ENCODE measurements around the gene F2RL3.

F2RL3 gene

DNA sequence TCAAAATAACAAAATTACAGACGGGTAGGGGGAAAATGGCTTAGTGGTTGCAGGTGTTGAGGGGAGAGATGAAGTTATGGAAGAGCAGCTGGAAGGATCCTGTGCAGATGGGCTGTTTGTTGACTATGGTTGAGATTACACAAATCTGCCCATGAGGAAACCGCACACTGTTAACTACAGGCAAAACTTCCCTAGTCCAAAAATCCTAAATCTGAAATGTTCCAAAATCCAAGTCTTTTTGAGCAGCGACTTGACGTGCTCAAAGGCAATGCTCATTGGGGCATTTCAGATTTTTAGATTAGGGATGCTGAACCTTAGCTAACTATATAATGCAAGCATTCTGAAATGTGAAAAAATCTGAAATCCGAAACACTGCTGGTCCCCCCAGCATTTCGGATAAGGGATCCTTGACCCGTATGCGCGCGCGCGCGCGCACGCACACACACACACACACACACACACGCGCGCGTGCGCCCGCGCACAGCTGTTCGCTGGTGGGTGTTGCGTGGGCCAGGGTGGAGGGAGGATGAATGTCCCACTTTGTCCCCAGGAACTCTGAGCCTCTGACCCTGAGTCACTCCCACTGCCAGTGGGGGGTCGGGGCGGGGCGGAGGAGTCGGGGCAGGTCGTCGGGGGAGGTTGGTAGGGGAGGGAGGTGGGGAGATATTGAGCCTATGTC is 6.8 kb downstream of the F2RL3 start:
- no peak for DNase-seq (ENCODE audit: low read depth)

DNA sequence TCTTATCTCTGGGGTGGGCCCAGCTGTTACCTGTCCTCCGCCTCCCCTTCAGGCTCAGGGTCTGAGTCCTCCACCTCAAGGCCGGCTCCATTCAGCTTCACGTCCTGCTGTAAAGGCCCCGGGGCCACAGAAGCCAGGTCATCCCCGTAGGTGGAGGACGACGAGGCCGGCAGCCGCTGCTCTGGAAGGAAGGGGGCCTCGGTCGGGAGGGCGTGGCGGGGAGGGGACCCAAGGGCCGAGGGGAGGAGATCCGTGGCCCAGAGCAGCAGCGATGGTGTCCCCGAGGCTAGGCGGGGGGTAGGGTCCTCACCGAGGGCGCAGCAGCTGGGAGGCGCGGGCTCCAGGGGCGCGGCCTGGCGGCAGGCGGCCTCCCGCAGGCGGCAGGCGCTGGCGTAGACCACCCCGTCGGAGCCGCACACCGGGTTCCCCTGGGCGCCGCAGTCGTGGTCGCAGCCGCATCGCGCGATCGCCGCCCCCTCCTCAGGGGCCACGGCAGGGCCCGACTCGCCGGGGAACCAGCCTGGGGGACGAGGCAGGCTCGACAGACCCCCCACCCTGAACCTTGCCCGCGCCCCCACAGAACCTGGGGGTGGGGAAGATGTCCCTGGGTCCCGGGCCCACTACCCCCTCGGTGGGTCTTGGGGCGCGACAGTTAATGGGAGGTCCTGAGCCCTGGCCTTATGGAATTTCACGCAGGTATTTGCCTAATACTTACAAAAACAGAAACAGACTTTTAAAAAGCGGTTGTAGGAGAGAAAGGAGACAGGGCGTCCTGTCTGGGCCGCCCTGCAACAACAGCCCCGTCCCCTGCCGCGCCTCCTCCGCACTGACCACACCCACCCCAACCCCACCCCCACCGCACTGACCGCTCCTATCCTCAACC is 7.6 kb downstream of the F2RL3 start:
- DNase-seq (ENCODE audit: low read depth), result no peak

DNA sequence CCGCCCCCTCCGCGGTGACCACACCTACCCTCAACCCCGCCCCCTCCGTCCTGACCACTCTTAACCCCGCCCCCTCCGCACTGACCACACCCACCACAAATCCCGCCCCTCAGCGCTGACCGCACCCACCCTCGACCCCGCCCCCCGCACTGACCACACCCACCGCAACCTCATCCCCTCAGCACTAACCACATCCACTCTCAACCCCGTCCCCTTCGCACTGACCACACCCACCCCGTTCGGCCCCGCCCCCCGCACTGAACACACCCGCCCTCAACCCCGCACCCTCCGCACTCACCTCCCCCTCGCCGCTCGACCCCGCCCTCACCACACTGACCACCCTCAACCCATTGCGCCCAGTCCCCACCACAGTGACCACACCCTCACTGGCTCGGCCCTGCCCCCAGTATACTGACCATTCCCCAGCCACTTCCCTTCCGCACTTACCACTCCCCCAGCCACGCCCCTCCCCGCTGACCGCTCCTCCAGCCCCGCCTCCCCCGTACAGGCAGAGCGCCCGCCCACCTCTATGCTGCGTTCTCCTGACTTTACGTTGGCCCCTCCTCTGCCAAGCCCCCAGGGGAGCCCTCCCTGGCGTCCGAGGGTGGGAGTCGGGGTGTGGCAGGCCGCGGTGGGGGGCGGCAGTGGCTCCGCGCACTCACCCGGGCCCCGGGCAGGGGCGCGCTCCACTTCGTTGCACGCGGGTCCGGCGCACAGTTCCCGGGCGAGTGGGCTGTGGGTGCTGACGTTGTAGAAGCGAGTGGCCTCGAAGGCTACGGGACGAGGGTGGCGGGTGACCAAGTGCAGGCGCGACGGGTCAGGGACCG is 8.4 kb downstream of the F2RL3 start:
- peak; percentile 49 for DNase-seq (ENCODE audit: low read depth)

DNA sequence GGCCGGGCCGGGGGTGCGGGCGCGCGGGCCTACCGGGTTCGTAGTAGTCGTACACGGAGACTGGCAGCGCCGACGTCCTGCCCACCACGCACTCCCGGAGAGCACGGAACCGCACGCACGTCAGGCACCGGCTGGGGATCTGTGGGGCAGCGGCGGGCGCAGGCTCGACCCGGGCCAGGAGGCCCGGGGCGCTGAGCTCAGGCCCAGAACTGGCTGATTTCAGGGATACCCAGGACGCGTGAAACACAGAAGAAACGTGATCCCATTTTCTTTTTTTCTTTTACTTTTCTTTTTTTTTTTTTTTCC is 9.0 kb downstream of the F2RL3 start:
- DNase-seq (ENCODE audit: low read depth), result no peak

DNA sequence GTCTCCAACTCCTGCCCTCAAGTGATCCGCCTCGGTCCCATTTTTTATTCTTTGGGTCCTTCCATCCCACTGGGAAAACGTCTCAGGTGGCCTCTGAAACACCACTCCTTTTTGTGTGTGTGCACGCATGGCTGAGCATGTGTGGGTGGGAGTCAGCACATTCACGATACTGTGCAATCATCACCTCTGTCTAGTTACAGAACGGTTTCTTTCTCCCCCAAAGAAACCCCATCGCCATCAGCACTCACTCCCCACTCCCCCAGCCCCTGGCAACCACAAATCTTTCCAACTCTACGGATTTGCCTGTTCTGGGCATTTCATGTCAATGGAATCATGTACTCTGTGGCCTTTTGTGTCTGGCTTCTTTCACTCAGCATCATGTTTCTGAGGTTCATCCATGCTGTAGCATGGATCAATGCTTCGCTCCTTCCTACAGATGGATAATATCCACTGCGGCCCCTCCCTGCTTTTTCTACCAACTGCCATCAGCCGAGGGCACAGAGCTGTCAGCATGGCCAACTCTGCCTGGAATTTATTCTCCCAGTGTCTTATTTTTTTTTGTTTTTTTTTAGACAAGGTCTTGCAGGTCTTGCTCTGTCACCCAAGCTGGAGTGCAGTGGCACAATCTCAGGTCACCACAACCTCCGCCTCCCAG is 9.7 kb downstream of the F2RL3 start:
- DNase-seq (ENCODE audit: low read depth), result no peak

DNA sequence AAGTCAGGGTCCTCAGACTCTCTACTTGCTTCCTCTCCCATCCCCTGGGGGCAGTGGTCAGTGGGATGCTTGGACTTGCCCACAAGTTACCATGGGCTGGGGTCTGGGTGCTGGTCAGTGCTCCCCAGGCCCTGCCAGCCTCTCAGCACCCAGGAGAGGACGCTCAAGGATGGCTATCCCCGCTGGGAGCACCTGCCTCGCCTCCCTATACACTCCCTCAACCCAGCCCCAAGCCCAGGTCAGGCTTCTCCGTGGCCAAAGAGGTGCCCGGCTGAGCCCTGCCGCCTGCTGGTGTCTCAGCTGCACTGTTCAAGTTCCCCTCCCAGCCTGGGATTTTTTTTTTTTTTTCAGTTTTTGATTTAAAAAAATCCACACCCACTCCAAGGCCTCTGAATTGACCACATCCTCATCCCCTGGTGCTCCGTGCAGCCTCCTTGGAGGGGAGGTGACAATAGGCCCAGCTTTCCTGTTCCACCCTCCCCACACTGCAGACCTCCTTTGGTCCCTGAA is 10.8 kb downstream of the F2RL3 start:
- DNase-seq (ENCODE audit: low read depth), result no peak

DNA sequence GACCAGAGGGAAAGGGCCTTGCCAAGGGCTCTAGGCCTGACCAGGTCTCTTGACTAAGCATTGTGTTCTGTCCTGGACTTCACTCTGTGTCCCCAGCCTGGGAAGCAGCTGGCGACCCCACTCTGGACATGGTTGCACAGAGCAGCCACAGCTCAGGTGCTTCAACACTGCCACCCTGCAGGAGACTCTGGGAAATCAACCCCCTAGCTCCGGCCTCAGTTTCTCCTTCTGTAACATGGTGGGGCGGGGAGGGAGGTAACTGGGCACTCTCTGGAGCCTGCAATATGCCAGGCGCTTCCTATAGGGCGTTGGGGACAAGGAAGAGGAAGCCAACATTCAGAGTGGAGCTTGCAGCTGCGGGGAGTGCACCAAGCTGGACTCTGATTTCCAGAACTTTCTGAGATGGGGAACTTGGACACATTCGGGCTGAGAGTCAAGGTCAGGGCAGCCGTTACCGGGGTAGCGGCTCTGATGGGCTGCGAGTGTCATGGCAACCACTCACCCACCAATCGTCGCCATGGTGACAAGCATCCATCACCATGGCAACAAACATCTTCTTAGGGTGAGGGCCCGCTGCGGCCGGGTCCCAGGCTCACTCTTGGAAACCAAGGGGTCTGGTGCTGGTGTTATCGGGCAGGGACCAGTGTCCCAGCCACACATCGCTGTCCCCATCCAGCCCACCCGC is 12.8 kb downstream of the F2RL3 start:
- no peak for DNase-seq (ENCODE audit: low read depth)

DNA sequence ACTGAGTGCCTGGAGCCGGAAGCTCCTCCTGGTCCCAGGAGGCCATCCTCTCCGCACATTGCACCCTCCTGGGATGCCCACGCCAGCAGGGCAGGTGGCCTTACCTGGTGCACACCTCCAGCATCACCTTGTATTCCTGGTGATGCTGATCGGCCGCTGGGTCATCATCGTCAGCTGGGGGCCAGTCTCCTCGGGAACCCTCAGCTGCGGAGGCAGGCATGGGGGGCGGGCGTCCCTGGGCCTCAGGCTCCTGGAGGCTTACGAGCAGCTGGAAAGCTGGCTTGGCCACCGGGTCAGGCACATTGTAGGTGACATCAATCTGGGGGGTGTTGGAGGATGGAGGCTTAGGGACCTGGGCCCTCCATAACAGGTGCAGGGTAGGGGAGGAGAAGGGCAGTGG is 13.7 kb downstream of the F2RL3 start:
- no peak for DNase-seq (ENCODE audit: low read depth)

DNA sequence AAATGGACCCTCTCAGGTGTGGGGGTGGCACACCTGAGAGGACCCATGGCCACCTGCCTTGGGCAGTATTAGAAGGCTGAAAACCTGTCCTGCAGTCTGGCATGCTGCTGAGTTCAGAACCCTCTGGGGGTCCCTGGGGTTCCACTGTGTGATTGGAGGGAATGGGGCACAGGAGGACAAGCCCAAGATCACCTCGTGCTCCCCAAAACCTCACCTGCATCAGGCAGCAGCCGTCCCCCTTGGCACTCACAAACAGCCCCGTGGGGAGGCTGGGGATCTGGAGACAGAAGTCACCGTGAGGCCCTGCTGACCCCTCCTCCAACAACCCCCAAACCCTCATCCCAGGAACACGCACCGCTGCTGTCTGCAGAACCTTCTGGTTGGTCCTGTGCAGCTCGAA is 14.5 kb downstream of the F2RL3 start:
- DNase-seq (ENCODE audit: low read depth), result no peak

DNA sequence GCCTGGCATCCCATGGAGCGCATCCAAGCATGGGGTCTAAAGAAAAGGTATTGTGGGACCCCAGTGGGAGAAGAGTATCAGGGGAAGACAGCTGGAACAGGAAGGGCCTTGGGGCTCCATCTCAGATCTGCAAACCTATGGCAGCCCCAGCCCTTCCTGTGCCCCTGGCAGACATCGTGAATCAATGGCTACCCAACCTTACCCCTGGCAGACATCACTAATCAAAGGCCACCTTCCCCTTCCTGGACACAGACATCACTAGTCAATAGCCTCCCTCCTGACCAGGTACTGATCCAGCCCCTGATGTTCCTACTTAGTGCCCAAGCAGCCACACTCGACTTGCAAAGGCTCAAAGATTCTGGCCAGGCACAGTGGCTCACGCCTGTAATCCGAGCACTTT is 15.8 kb downstream of the F2RL3 start:
- DNase-seq (ENCODE audit: low read depth), result no peak

DNA sequence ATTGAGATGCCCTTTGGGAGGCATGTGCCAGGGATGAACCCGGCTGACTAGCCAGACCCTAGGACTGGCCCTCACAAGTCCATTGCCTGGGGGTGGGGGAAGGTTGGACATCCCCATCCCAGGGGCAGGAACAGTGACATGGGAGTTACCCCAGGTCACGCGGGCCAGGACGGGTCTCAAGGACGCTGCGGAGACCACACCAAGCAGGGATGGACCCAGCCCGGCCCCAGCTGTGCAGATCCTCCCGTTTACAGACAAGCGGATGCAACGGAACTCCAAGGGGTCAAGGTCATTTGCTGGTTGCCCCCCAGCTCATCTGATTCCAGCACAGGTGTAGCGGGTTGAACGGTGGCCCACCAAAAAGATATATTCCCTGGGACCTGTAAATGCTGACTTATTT is 20.0 kb downstream of the F2RL3 start:
- no peak for DNase-seq (ENCODE audit: low read depth)

DNA sequence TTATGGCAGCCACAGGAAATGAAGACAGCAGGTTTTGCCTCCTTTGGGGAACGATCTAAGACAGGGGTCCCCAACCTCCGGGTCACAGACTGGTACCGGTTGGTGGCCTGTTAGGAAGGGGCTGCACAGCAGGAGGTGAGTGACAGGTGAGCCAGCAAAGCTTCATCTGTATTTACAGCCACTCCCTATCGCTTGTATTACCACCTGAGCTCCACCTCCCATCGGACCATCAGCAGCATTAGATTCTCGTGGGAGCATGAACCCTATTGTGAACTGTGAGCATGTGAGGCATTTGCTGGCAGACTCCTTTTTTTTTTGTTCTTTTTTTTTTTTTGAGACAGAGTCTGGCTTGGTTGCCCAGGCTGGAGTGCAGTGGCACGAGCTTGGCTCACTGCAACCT is 22.2 kb downstream of the F2RL3 start:
- no peak for DNase-seq (ENCODE audit: low read depth)

DNA sequence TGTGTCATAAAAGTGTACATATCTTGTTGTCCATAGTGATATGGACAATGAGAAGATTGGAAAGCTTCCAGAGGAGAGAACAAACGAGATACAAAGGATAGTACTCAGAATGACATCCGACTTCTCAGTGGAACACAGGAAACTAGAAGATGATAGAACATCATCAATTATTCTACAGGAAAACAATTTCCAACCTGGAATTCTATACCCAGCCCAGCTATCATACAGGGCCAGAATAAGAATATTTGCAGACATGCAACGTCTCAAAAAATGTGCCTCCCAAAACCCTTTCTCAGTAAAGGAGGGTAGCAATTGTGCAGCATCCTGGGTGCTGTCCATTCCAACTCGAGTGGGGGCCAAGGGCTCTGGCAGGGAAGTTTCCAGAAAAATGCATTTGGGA is 24.0 kb downstream of the F2RL3 start:
- no peak for DNase-seq (ENCODE audit: low read depth)

DNA sequence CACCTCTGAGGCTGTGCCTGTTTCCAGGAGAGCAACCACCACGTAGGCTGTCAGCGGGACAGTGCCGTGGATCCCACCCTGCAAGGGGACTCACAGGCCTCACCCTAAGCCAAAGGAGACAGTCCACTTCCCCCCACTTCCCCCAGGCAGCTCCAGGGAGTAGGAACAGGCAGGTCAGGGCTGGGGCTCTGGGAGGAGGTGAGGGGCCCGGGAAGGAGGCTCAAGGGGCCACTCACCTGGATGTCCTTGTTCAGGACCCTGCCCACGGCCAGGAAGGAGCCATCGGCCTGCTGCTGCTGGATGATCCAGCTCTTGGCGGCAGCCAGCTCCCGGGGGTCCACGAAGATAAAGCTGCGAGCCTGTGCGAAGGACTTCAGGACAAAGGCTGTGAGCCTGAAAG is 25.6 kb downstream of the F2RL3 start:
- no peak for DNase-seq (ENCODE audit: low read depth)

DNA sequence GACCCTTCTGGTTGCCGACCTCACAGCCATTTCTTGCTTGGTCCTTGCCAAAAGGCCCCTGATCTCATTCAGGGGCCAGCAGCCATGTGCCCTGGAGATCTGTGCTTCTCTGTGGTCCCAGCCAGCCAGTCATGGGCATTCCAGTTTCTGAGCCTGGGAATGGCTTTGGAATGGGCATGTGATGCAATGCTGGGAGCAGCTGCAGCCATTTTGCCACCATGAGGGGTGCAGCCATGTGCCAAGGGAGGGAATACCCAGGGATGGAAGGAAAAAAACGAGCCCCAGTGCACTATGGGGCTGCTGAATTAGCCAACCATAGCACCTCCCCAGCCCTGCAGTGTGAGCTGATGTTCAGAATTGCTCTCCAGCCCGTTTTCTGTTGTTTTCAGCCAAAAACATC is 26.3 kb downstream of the F2RL3 start:
- no peak for DNase-seq (ENCODE audit: low read depth)

DNA sequence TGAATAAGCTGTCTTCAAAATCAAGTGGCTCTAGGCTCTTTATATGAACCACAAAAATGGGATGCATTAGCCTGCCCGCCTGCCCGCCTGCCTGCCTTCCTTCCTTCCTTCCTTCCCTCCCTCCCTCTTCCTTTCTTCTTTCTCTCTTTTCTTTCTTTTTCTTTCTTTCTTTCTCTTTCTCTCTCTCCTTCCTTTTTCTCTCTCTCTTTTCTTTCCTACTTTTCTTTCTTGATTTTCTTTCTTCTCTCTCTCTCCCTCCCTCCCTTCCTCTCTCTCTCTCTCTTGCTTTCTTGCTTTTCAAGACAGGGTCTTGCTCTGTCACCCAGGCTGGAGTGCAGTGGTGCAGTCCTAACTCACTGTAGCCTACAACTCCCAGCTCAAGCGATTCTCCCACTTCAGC is 26.9 kb downstream of the F2RL3 start:
- no peak for DNase-seq (ENCODE audit: low read depth)

DNA sequence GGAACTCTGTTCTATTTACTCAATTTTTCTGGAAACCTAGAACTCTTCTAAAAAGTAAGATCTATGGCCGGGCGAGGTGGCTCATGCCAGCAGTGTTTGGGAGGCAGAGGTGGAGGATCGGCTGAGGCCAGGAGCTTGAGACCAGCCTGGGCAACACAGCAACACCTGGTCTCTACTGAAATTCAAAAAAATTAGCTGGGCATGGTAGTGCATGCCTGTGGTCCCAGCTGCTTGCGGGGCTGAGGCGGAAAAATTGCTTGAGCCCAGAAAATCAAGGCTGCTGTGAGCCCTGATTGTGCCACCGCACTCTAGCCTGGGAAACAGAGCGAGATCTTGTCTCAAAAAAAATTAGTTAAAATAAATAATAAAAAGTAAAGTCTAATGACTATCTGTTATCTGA is 28.6 kb downstream of the F2RL3 start:
- DNase-seq (ENCODE audit: low read depth), result no peak

DNA sequence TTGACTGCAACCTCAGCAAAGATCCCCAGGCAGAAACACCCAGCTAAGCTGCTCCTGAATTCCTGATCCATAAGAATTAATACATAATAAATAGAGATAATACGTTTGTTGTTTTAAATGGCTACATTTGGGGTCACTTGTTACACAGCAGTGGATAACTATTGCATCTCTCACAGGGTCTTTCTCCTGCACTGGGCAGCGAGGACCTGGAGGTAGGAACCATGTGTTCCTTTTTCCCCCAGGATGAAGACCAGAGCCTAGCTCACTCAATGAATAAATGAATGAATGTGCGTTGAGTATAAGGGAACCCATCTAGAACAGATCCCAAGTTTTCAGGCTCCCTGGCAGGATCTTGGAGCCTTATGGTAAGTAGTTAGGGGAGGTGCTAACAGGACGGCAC is 30.7 kb downstream of the F2RL3 start:
- DNase-seq (ENCODE audit: low read depth), result no peak

DNA sequence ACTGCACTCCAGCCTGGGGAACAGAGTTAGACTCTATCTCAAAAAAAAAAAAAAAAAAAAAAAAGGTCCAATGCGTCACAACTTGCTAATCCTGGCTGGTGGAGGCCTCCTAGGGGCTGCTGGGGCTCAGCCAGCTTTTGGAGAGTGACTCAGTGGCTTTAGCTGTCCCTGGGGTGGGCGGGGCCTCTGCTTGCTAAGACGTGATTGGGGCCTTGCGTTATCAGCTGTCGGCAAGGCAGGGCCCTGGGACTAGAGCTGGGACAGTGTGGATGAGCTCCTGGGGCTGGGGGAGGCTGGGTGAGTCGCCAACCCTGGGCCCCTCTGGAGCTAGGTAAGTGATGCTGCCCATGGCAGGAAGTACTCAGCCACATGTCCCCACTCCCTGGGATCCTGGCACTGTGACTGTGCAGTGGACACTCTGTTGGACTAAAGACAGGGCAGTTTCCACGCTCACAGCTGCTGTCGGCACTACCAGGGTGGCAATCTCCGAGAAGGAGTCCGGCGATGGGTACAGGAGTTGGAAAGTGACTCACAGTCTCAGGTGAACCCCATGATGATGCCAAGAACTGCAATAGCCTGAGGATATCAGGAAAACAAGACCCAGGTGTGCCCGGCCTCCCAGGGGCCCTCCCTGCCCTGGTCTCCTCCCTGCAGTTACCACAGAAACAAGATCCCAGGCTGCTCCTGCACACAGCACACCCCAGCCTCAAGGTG is 32.2 kb downstream of the F2RL3 start:
- DNase-seq (ENCODE audit: low read depth), result peak; percentile 42

DNA sequence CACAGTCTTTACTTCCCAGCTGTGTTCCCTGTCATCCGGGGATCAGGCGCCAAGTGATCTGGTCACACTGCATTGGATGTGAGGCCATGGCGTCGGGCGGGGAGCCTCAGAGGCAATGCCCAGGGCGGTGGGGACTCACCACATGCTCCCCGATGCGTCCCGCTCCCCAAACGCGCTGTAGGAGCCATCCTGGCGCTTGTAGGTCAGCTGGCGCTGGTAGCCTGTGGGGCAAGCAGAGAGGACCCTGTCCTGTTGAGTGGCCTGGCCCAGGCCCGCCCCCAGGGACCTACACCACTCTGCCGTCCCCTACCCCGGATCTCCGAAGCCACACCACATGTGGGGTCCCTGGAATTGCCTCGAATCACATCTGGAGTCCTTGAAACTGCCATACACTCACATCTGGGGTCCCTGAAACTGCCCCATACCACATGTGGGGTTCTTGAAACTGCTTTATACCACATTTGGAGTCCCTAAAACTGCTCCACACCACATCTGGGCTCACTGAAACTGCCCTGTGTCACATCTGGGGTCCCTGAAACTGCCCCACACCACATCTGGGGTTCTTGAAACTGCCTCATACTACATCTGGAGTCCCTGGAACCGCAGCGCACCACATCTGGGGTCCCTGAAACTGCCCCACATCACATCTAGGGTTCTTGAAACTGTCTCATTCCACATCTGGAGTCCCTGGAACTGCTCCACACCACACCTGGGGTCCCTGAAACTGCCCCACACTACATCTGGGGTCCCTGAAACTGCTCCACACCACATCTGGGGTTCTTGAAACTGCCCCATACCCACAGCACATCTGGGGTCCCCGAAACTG is 33.2 kb downstream of the F2RL3 start:
- no peak for DNase-seq (ENCODE audit: low read depth)

All from GM04503 (cell line).